Stimulated activated CD8-positive, alpha-beta memory T cell treated with anti-CD3 and anti-CD28 coated beads, Interleukin-4, amount 100 ng/mL, for 1 hour (primary cell): ENCODE data around the gene SLC35F3.
"Not testable (repeated sequence)": the region's sequence is repeated elsewhere in the genome, so short reads cannot be mapped to it uniquely, and the experiment has no call there.

Experiments used
- DNase-seq, 2 donors: peaks; one replicate each; pipeline ENCODE4 v3.0.0-alpha.2; 2020; ENCODE audit warnings: low read depth in 2 of 2, low spot score in 1 of 2

The SLC35F3 gene

GRCh38 chr1:234280500-234280899 lies 376.0 kb downstream of the SLC35F3 start:
- DNase-seq: no peak

GRCh38 chr1:234281826-234282489 lies 377.5 kb downstream of the SLC35F3 start:
- no peak for DNase-seq

- no peak for DNase-seq
These were observed 381.7 kb downstream of the SLC35F3 start for GRCh38 chr1:234286206-234286605.

- no peak for DNase-seq
These were observed 384.5 kb downstream of the SLC35F3 start for GRCh38 chr1:234288946-234289345.

GRCh38 chr1:234289538-234290305 lies 385.2 kb downstream of the SLC35F3 start:
- no peak for DNase-seq

GRCh38 chr1:234292011-234292410 lies 387.5 kb downstream of the SLC35F3 start:
- DNase-seq: no peak

- no peak for DNase-seq
These were observed 388.1 kb downstream of the SLC35F3 start for GRCh38 chr1:234292548-234292947.

GRCh38 chr1:234294109-234294817 lies 389.8 kb downstream of the SLC35F3 start:
- no peak for DNase-seq

- DNase-seq: no peak
These were observed 390.6 kb downstream of the SLC35F3 start for GRCh38 chr1:234295068-234295467.

GRCh38 chr1:234295626-234296025 lies 391.1 kb downstream of the SLC35F3 start:
- no peak for DNase-seq

GRCh38 chr1:234296496-234296895 lies 392.0 kb downstream of the SLC35F3 start:
- DNase-seq: no peak

- DNase-seq: no peak
These were observed 393.2 kb downstream of the SLC35F3 start for GRCh38 chr1:234297668-234298067.

- no peak for DNase-seq
These were observed 395.6 kb downstream of the SLC35F3 start for GRCh38 chr1:234300096-234300495.

- not testable (repeated sequence) for DNase-seq
These were observed 397.2 kb downstream of the SLC35F3 start for GRCh38 chr1:234301663-234302062.

- DNase-seq: no peak
These were observed 398.0 kb downstream of the SLC35F3 start for GRCh38 chr1:234302354-234302962.

- no peak for DNase-seq
These were observed 398.8 kb downstream of the SLC35F3 start for GRCh38 chr1:234303231-234303630.

GRCh38 chr1:234307726-234308125 lies 403.2 kb downstream of the SLC35F3 start:
- DNase-seq: no peak

- DNase-seq: no peak
These were observed 404.7 kb downstream of the SLC35F3 start for GRCh38 chr1:234309243-234309597.

- peak; percentile 19 to 40 for DNase-seq
These were observed 405.4 kb downstream of the SLC35F3 start for GRCh38 chr1:234309598-234310459.

GRCh38 chr1:234310460-234310817 lies 406.0 kb downstream of the SLC35F3 start:
- no peak for DNase-seq

GRCh38 chr1:234311414-234311813 lies 406.9 kb downstream of the SLC35F3 start:
- no peak for DNase-seq
